ENCODE data around the gene ZBTB25.
A peak's percentile ranks its signal among the peaks of the same experiment; 100 is the strongest.

ZBTB25 gene

DNA sequence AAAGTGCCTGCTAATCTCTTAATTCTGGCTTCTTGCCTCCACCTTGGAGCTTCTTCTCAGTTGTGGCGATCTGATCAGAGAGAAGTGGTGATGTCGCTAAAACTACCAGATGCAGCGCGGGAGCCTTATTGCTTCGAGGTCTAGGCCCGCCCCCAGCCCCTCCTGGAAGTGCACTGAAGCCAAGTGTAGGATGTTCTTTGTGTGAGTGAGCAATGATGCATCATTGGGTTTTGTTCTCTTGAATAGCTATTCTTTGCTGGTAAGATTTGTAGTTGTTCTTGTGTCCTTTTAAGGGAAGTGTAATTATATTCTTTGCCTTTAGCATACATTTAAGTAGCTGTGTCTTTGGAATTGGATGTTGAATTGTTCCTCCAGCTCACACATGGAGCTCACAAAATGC is 79.7 kb downstream of the ZBTB25 start:
- CTCF ChIA-PET, result interaction anchor here (0.6 to 5.1 kb wide), 3 partner anchors 8 to 562 kb away, joined by 3 to 41 read pairs (median 4); partner anchors contain the start of gene FNTB
- Mint-ChIP-seq H3K27me3 (no peaks in the 10 kb centered on the region), H3K4me3 (no peak overlapping the region), H3K27ac (no peak overlapping the region), H3K9me3 (no peaks in the 10 kb centered on the region), H3K4me1 (no peaks in the 10 kb centered on the region), H3K36me3 (peaks cover 49% of the 10 kb centered on the region)
- no peak for DNase-seq

DNA sequence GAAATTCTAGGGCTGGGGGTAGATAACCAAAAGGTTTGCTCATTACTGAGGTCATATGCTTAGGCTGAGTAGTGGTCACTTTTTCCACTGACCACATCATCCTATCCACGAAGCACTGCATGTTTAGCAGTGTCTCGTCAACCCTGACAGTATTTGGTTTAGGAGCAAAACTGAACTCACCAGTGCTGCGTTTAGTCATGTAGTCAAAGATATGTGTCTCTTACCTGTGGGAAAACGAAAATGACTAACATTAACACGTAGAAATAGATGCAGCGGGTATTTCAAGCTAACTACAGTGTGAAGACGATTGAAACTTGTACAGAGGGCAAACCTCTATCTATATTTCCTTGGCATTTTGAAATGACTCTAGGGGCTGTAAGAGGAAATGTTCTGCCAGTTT is 80.9 kb downstream of the ZBTB25 start:
- Mint-ChIP-seq H3K36me3 (peaks cover 53% of the 10 kb centered on the region), H3K9me3 (no peaks in the 10 kb centered on the region), H3K4me3 (no peak overlapping the region), H3K27ac (no peak overlapping the region), H3K4me1 (no peaks in the 10 kb centered on the region), H3K27me3 (no peaks in the 10 kb centered on the region)
- DNase-seq, result no peak
- CTCF ChIA-PET, result interaction anchor here (1.4 to 5.1 kb wide), 2 partner anchors 9 to 22 kb away, joined by 4 to 41 read pairs; no protein-coding TSS in a partner anchor

DNA sequence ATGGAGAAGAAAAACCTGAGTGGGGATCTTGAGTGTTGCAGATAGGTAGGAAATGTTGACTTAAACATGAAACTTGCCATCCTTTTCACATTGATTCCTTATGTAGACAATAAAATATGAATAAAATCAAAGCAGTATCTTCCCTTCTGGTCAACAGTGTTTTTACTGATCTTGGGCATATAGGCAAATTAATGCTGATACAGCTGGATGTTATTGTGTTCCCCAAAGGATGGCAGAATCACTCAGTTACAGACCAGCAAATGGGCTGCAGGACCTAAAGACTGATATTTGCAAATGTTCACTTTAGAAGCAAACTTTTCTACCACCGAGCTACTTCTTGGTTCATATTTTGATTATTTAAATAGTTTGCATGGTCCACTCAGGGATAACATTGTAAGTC is 81.6 kb downstream of the ZBTB25 start:
- peaks cover 54% of the 10 kb centered on the region for H3K36me3 Mint-ChIP-seq
- no peak overlapping the region for H3K27ac Mint-ChIP-seq
- no peak overlapping the region for H3K4me3 Mint-ChIP-seq
- DNase-seq, result no peak
- no peaks in the 10 kb centered on the region for H3K27me3 Mint-ChIP-seq
- CTCF ChIA-PET, result interaction anchor here (1.3 to 5.1 kb wide), 2 partner anchors 10 to 58 kb away, joined by 3 to 41 read pairs; no protein-coding TSS in a partner anchor
- H3K4me1 Mint-ChIP-seq, result no peaks in the 10 kb centered on the region
- H3K9me3 Mint-ChIP-seq, result no peaks in the 10 kb centered on the region

DNA sequence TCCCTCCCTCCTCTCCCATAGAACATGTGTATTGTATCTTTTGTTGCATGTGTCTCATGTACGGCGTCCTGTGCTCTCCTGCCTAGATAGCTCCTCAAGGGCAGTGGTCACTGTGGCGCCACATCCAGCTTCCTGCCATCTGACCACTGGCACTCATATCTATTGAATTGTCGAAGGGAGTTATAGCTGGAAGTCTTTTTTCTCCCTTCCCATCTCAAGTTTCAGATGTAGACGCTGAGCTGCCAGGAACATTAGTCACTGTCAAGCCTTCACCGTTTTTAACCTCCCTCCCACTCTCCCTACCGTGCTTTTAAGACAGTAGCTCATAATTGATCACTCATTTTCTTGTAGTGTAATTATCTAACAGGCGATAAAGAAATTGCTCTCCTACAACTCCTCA is 82.5 kb downstream of the ZBTB25 start:
- Mint-ChIP-seq H3K36me3 (peaks cover 55% of the 10 kb centered on the region), H3K27me3 (no peaks in the 10 kb centered on the region), H3K9me3 (no peaks in the 10 kb centered on the region), H3K4me3 (no peak overlapping the region), H3K4me1 (no peaks in the 10 kb centered on the region), H3K27ac (no peak overlapping the region)
- CTCF ChIA-PET, result interaction anchor here (0.8 to 5.1 kb wide), 3 partner anchors 11 to 59 kb away, joined by 3 to 41 read pairs (median 3); no protein-coding TSS in a partner anchor
- no peak for DNase-seq

DNA sequence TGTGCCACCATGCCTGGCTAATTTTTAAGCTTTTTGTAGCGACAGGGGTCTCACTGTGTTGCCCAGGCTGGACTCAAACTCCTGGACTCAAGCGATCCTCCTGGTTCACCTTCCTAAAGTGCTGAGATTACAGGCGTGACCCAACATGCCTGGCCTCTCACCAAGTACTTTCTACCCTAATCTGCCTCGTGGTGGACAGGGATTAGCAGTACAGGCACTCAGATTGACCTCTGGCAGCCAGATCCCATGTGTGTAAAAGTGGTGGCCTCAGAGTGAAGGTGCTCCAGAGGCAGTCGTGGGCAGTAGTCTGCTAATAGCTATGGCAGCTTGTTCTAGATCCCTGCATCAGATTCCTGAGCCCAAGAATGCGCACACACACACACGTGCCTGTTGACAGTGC is 84.6 kb downstream of the ZBTB25 start:
- Mint-ChIP-seq H3K36me3 (peaks cover 50% of the 10 kb centered on the region), H3K4me1 (peaks cover 5% of the 10 kb centered on the region), H3K9me3 (no peaks in the 10 kb centered on the region), H3K27me3 (no peaks in the 10 kb centered on the region), H3K4me3 (no peak overlapping the region), H3K27ac (no peak overlapping the region)
- no peak for DNase-seq
- CTCF ChIA-PET, result interaction anchor here (5.1 kb wide), 1 partner anchor 13 kb away, joined by 41 read pairs; no protein-coding TSS in a partner anchor

GRCh38 chr14:64417771-64418125 is 85.9 kb downstream of the ZBTB25 start:
- H3K4me1 Mint-ChIP-seq, result peaks cover 7% of the 10 kb centered on the region
- no peak for DNase-seq
- H3K4me3 Mint-ChIP-seq, result no peak overlapping the region
- H3K27ac Mint-ChIP-seq, result no peak overlapping the region
- H3K27me3 Mint-ChIP-seq, result no peaks in the 10 kb centered on the region
- CTCF ChIA-PET, result interaction anchor here (1.6 kb wide), 1 partner anchor 13 kb away, joined by 13 read pairs; no protein-coding TSS in a partner anchor
- no peaks in the 10 kb centered on the region for H3K9me3 Mint-ChIP-seq
- H3K36me3 Mint-ChIP-seq, result peaks cover 49% of the 10 kb centered on the region

- CTCF ChIA-PET, result interaction anchor here (1.6 kb wide), 1 partner anchor 13 kb away, joined by 13 read pairs; no protein-coding TSS in a partner anchor
- H3K4me1 Mint-ChIP-seq, result peaks cover 9% of the 10 kb centered on the region
- DNase-seq, result no peak
- H3K27ac Mint-ChIP-seq, result no peak overlapping the region
- H3K9me3 Mint-ChIP-seq, result no peaks in the 10 kb centered on the region
- no peaks in the 10 kb centered on the region for H3K27me3 Mint-ChIP-seq
- H3K36me3 Mint-ChIP-seq, result peaks cover 48% of the 10 kb centered on the region
- H3K4me3 Mint-ChIP-seq, result no peak overlapping the region
These were observed 86.4 kb downstream of the ZBTB25 start for GRCh38 chr14:64417055-64417770.

- no peaks in the 10 kb centered on the region for H3K27me3 Mint-ChIP-seq
- H3K36me3 Mint-ChIP-seq, result peaks cover 49% of the 10 kb centered on the region
- no peaks in the 10 kb centered on the region for H3K9me3 Mint-ChIP-seq
- DNase-seq, result no peak
- CTCF ChIA-PET, result interaction anchor here (1.6 kb wide), 1 partner anchor 14 kb away, joined by 13 read pairs; no protein-coding TSS in a partner anchor
- H3K4me3 Mint-ChIP-seq, result no peak overlapping the region
- no peak overlapping the region for H3K27ac Mint-ChIP-seq
- H3K4me1 Mint-ChIP-seq, result peaks cover 16% of the 10 kb centered on the region
These were observed 87.2 kb downstream of the ZBTB25 start for GRCh38 chr14:64416348-64416932.

GRCh38 chr14:64412237-64412636 is 91.4 kb downstream of the ZBTB25 start:
- CTCF ChIA-PET, result no interaction called here
- Mint-ChIP-seq H3K27ac (no peak overlapping the region), H3K36me3 (peaks cover 41% of the 10 kb centered on the region), H3K4me3 (no peak overlapping the region), H3K4me1 (peaks cover 25% of the 10 kb centered on the region), H3K9me3 (no peaks in the 10 kb centered on the region), H3K27me3 (no peaks in the 10 kb centered on the region)
- DNase-seq, result no peak

GRCh38 chr14:64411001-64411400 is 92.6 kb downstream of the ZBTB25 start:
- H3K27me3 Mint-ChIP-seq, result no peaks in the 10 kb centered on the region
- H3K4me1 Mint-ChIP-seq, result peaks cover 27% of the 10 kb centered on the region
- CTCF ChIA-PET, result no interaction called here
- H3K36me3 Mint-ChIP-seq, result peaks cover 36% of the 10 kb centered on the region
- H3K27ac Mint-ChIP-seq, result no peak overlapping the region
- no peak for DNase-seq
- H3K4me3 Mint-ChIP-seq, result no peak overlapping the region
- H3K9me3 Mint-ChIP-seq, result no peaks in the 10 kb centered on the region

- no peak for DNase-seq
- H3K4me1 Mint-ChIP-seq, result peaks cover 23% of the 10 kb centered on the region
- CTCF ChIA-PET, result no interaction called here
- H3K27me3 Mint-ChIP-seq, result no peaks in the 10 kb centered on the region
- peaks cover 33% of the 10 kb centered on the region for H3K36me3 Mint-ChIP-seq
- no peaks in the 10 kb centered on the region for H3K9me3 Mint-ChIP-seq
- peak overlapping the region; percentile 28 for H3K27ac Mint-ChIP-seq
- no peak overlapping the region for H3K4me3 Mint-ChIP-seq
These were observed 93.4 kb downstream of the ZBTB25 start for GRCh38 chr14:64410084-64410774.

DNA sequence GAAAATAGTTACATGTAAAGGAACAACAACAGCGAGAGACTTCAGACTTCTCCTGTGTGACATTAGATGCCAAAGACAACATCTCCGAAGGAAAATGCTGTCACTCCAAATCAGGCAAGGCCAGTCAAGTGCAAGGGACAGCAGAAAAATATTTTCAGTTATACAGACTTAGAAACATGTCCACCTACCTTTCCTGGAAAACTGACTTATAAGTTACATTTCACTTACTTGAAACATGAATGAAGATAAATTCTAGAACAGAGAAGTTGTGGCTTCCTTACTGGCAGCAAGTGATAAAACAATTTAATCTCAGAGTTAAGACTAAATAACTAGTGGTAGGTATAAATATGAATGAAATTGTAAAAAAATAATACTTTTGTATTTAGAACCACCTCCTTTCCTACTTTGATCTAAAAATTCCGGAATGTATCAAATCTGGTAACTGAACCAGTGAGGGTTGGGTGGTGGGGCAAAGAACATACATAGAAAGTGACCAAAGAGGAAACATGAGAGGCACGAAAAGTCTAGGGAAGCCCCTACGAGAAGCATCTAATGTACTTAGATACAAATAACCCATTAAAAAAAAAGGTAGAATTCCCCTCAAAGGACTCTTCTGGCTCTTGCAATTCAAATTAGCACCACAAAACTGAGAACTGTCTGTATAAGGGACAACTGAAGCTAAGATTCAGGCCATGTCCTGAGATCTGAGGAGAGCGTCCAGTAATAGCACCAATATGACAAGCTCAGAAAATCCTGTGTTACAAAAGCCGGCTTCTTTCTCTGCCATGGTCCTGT is 94.3 kb downstream of the ZBTB25 start:
- Mint-ChIP-seq H3K4me1 (peaks cover 23% of the 10 kb centered on the region), H3K9me3 (no peaks in the 10 kb centered on the region), H3K27ac (no peak overlapping the region), H3K4me3 (no peak overlapping the region), H3K27me3 (no peaks in the 10 kb centered on the region), H3K36me3 (peaks cover 35% of the 10 kb centered on the region)
- DNase-seq, result no peak
- CTCF ChIA-PET, result no interaction called here

DNA sequence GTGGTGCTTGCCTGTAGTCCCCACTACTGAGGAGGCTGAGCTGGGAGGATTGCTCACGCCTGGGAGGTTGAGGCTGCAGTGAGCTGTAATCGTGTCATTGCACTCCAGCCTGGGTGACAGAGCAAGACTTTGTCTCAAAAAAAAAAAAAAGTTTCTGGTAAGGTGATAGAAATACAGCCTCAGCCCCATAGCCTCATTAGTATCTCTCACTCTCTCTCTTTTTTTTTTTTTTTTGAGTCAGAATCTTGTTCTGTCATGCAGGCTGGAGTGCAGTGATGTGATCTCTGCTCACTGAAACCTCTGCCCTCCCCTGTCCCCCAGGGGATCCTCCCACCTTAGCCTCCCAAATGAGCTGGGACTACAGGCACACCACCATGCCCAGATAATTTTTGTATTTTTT is 96.3 kb downstream of the ZBTB25 start:
- Mint-ChIP-seq H3K9me3 (no peaks in the 10 kb centered on the region), H3K27ac (no peak overlapping the region), H3K4me3 (no peak overlapping the region), H3K4me1 (peaks cover 19% of the 10 kb centered on the region), H3K27me3 (no peaks in the 10 kb centered on the region), H3K36me3 (peaks cover 38% of the 10 kb centered on the region)
- no peak for DNase-seq
- CTCF ChIA-PET, result interaction anchor here (0.7 kb wide), 1 partner anchor 236 kb away, joined by 3 read pairs; no protein-coding TSS in a partner anchor

DNA sequence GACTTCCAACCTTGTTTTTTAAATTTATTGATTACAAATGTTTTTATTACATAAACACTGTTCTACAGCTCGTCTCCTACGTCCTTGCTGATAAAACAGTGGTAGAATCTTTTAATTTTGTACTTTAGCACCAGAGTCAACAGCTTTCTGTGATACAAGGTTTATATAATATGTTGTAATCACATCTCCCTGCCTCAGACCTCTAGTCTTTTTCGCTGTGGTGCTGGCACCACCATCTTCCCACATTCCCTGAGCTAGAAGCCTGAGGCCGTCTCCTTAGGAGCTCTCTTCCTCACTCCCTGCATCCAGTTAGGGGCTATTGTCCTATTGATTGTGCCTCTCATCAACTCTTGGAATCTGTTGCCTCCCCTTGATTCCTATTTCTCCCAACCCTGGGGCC is 98.3 kb downstream of the ZBTB25 start:
- CTCF ChIA-PET, result no interaction called here
- Mint-ChIP-seq H3K36me3 (peaks cover 36% of the 10 kb centered on the region), H3K9me3 (no peaks in the 10 kb centered on the region), H3K27ac (no peak overlapping the region), H3K27me3 (no peaks in the 10 kb centered on the region), H3K4me3 (no peak overlapping the region), H3K4me1 (peaks cover 9% of the 10 kb centered on the region)
- no peak for DNase-seq
